Measurements from ENCODE around the gene VCL.
A peak's percentile ranks its signal among the peaks of the same experiment; 100 is the strongest.
"Not testable (repeated sequence)": the region's sequence is repeated elsewhere in the genome, so short reads cannot be mapped to it uniquely, and the experiment has no call there.

Gene VCL

DNA sequence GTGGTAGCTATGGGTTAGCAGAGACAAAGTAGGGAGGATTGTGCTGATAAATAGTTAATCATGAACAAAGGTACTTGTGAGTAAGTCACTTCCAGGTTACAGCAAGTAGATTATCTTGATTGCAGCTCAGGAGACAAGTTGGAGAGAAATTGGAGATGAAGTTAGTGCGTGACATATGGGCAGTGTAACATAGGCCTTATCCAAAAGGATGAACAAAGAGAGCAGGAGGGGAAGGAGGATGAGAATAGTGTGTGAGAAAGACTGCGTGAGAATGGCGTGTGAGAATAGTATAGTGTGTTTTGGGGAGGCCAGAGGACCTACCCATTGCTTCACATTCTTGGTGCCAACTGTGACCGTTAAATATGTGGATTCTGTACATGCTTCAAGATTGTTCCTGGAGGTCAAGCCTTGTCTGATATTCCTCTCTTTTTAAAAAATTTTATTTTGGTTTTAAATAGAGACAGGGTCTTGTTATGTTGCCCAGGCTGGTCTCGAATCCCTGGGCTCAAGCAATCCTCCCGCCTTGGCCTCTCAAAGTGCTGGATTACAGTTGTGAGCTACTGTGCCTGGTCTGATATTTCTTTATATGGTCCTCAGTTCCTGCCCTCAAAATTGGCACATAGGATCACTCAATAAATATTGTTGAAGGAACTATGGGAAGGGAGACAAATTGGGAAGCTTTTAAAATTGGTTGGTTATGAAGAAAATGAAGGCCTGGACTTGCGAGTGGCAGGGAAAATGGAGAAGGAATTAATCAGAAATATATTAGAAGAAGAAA lies 3.2 kb downstream of the VCL start:
- no peaks in the 10 kb centered on the region for H3K9me3 ChIP-seq

DNA sequence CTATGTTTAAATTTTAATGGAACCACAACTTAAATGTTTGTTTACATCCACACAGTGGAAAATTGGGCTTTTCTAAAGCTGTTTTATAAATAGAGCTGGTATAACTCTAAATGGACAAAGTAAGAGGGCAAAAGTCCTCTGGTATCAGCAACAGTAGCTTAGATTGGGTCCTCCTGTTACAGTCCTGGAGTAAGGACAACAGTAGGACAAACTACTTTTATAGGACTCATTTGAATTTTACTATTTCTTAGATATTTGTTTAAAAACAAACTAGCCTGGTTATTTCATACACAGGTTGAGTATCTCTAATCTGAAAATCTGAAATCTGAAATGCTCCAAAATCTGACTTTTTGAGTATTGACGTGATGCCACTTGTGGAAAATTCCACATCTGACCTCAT lies 8.4 kb downstream of the VCL start:
- Histone ChIP-seq H3K4me1 (peaks cover 100% of the 10 kb centered on the region), H3K4me3 (no peak overlapping the region), H3K27me3 (no peaks in the 10 kb centered on the region), H4K20me1 (no peaks in the 10 kb centered on the region), H3K36me3 (peaks cover 14% of the 10 kb centered on the region; the same call in 1 of the 2 replicates), H3K4me2 (peak overlapping the region; percentile 96), H3K27ac (peak overlapping the region; percentile 5; the same call in 1 of the 2 replicates), H3K9ac (no peak overlapping the region), H3K9me3 (no peaks in the 10 kb centered on the region)
- no peak for TF ChIP-seq Cebpa-rat (IDR thresholded peaks at IDR 0.05)

More for the DNA sequence above, 3.2 kb downstream of the VCL start:
- H3K4me3 ChIP-seq, result peak overlapping the region; percentile 93
- H4K20me1 ChIP-seq, result peaks cover 20% of the 10 kb centered on the region
- peaks cover 9% of the 10 kb centered on the region; the same call in 1 of the 2 replicates for H3K36me3 ChIP-seq
- no peak for TF ChIP-seq Cebpa-rat (IDR thresholded peaks at IDR 0.05)
- H3K27ac ChIP-seq, result peak overlapping the region; percentile 84
- peak overlapping the region; percentile 90 for H3K9ac ChIP-seq
- peak overlapping the region; percentile 94 for H3K4me2 ChIP-seq
- H3K27me3 ChIP-seq, result no peaks in the 10 kb centered on the region
- peaks cover 65% of the 10 kb centered on the region for H3K4me1 ChIP-seq

- Histone ChIP-seq H3K9ac (peak overlapping the region; percentile 78), H4K20me1 (no peaks in the 10 kb centered on the region), H3K27me3 (no peaks in the 10 kb centered on the region), H3K4me3 (peak overlapping the region; percentile 33), H3K9me3 (no peaks in the 10 kb centered on the region), H3K4me1 (peaks cover 99% of the 10 kb centered on the region), H3K27ac (peak overlapping the region; percentile 75), H3K36me3 (peaks cover 4% of the 10 kb centered on the region; the same call in 1 of the 2 replicates), H3K4me2 (peak overlapping the region; percentile 96)
- no peak for TF ChIP-seq Cebpa-rat (IDR thresholded peaks at IDR 0.05)
These were observed 10.4 kb downstream of the VCL start for GRCh38 chr10:74008212-74008731.

GRCh38 chr10:74011017-74011416 lies 13.1 kb downstream of the VCL start:
- H3K4me2 ChIP-seq, result peak overlapping the region; percentile 96
- H3K27me3 ChIP-seq, result no peaks in the 10 kb centered on the region
- peak overlapping the region; percentile 64 for H3K9ac ChIP-seq
- H3K27ac ChIP-seq, result peak overlapping the region; percentile 75
- H3K4me3 ChIP-seq, result peak overlapping the region; percentile 58
- H4K20me1 ChIP-seq, result no peaks in the 10 kb centered on the region
- peaks cover 21% of the 10 kb centered on the region; the same call in 1 of the 2 replicates for H3K36me3 ChIP-seq
- H3K4me1 ChIP-seq, result peaks cover 99% of the 10 kb centered on the region
- no peak for TF ChIP-seq Cebpa-rat (IDR thresholded peaks at IDR 0.05)
- H3K9me3 ChIP-seq, result no peaks in the 10 kb centered on the region

DNA sequence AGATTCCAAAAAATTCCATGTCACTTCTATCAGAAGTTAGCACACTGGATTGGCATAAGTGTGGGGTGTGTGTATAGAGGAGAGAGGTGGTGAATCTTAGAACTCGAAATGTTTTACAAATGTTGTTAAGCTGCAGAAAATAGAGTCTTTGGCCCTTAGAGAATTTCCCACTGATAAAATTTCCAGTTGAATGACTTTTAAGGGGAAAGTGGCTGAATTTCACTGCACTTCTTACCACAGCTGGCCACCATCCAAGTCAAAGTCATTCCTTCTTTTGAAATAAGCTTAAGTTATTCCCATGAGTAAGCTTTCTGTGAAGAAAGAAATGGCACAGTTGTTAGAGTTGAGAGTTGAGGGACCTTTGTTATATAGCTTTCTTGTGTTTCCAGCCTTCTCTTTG lies 13.9 kb downstream of the VCL start:
- H3K4me1 ChIP-seq, result peaks cover 99% of the 10 kb centered on the region
- no peak for TF ChIP-seq Cebpa-rat (IDR thresholded peaks at IDR 0.05)
- peak overlapping the region; percentile 96 for H3K4me2 ChIP-seq

DNA sequence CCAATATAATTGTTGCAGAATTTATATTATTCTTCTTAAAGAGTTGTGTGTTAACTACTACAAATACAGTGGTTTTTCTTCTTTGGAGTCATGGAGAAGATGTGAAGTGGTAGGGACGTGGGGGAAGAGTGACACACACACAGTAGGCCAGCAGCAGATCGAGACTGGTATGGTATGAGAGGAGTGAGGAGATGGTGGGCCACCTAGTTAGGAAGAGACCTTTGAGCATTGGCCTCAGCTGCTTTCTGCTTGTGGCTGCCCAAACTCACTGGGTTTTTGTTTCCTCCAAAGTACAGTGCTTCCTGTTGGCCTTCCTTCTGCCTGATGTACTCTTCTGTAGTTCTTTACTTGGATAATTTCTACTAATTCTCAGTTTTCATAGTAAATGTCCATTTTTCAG lies 14.6 kb downstream of the VCL start:
- peak overlapping the region; percentile 75 for H3K27ac ChIP-seq
- peaks cover 93% of the 10 kb centered on the region for H3K4me1 ChIP-seq
- peak overlapping the region; percentile 64 for H3K9ac ChIP-seq
- no peaks in the 10 kb centered on the region for H3K9me3 ChIP-seq
- H3K36me3 ChIP-seq, result peaks cover 29% of the 10 kb centered on the region; the same call in 1 of the 2 replicates
- H3K27me3 ChIP-seq, result no peaks in the 10 kb centered on the region
- no peaks in the 10 kb centered on the region for H4K20me1 ChIP-seq
- TF ChIP-seq Cebpa-rat (IDR thresholded peaks at IDR 0.05), result no peak
- H3K4me3 ChIP-seq, result peak overlapping the region; percentile 58; the same call in 1 of the 2 replicates
- peak overlapping the region; percentile 96 for H3K4me2 ChIP-seq

More for the DNA sequence above, 13.9 kb downstream of the VCL start:
- Histone ChIP-seq H3K9me3 (no peaks in the 10 kb centered on the region), H3K36me3 (peaks cover 28% of the 10 kb centered on the region; the same call in 1 of the 2 replicates), H3K27me3 (no peaks in the 10 kb centered on the region), H3K9ac (peak overlapping the region; percentile 64), H3K4me3 (peak overlapping the region; percentile 58), H3K27ac (peak overlapping the region; percentile 75), H4K20me1 (no peaks in the 10 kb centered on the region)

GRCh38 chr10:74013004-74013403 lies 15.1 kb downstream of the VCL start:
- Histone ChIP-seq H3K4me3 (no peak overlapping the region; the same call in 1 of the 2 replicates), H3K4me1 (peaks cover 88% of the 10 kb centered on the region), H3K9me3 (no peaks in the 10 kb centered on the region), H3K27me3 (no peaks in the 10 kb centered on the region), H3K27ac (peak overlapping the region; percentile 75), H3K4me2 (peak overlapping the region; percentile 96), H4K20me1 (no peaks in the 10 kb centered on the region), H3K9ac (no peak overlapping the region; the same call in 1 of the 2 replicates), H3K36me3 (peaks cover 33% of the 10 kb centered on the region; the same call in 1 of the 2 replicates)
- TF ChIP-seq Cebpa-rat (IDR thresholded peaks at IDR 0.05), result no peak

DNA sequence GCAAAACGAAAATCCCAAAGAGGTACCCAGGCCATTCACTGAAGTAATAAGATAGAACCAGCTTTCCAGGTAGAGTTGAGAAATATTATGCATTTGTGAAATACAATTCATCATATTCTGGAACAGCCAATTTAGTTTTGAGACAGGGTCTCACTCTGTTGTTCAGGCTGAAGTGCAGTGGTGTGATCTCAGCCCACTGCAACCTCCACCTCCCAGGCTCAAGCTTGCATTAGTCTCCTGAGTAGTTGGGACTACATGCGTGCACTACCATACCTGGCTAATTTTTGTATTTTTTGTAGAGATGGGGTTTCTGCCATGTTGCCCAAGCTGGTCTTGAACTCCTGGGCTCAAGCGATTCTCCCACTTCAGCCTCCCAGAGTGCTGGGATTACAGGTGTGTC lies 16.7 kb downstream of the VCL start:
- H4K20me1 ChIP-seq, H3K9me3 ChIP-seq, H3K27me3 ChIP-seq, H3K4me3 ChIP-seq, H3K9ac ChIP-seq: not testable (repeated sequence)
- H3K4me2 ChIP-seq, result peak overlapping the region; percentile 96
- H3K4me1 ChIP-seq, result peaks cover 74% of the 10 kb centered on the region
- H3K27ac ChIP-seq, result peak overlapping the region; percentile 75
- peaks cover 45% of the 10 kb centered on the region; the same call in 1 of the 2 replicates for H3K36me3 ChIP-seq

DNA sequence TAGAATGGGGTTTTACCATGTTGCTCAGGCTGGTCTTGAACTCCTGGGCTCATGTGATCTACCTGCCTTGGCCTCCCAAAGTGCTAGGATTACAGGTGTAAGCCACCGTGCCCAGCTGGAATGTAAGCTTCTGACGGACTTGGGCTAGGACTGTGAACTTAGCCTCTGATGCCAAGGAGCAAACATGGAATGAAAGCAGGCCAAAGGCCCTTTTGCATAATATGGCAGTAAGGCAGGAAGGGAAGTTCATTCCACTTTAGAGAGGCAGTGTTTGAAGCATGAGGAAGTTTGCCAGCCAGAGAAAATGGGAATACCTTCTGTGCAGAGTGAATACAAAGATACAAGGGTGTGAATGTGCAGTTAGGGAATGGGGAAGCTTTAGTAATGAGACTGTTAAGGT lies 20.3 kb downstream of the VCL start:
- Histone ChIP-seq H3K9me3 (no peaks in the 10 kb centered on the region), H3K36me3 (peaks cover 62% of the 10 kb centered on the region; the same call in 1 of the 2 replicates), H3K4me1 (peaks cover 72% of the 10 kb centered on the region), H3K4me3 (no peak overlapping the region), H3K9ac (no peak overlapping the region), H3K27ac (no peak overlapping the region), H4K20me1 (peaks cover 14% of the 10 kb centered on the region; the same call in 1 of the 2 replicates), H3K4me2 (no peak overlapping the region), H3K27me3 (no peaks in the 10 kb centered on the region)
- no peak for TF ChIP-seq Cebpa-rat (IDR thresholded peaks at IDR 0.05)

All from BLaER1 (cell line).